Smooth muscle cell (in vitro differentiated cells): ENCODE measurements around the gene KDM2B. TPM values are rescaled to one million over a fixed set of nuclear protein-coding genes. Genes with fewer than 3 reads are reported as not detected.

Experiments used
- DNase-seq: peaks from one replicate; lab custom pipeline; 2025; ENCODE audit not compliant: unreplicated experiment; lab: John Stamatoyannopoulos, UW
- H2AFZ ChIP-seq: fragments of 200-600 bp; sonication (generic); 2 replicates; pipeline ENCODE4 v1.6.0; 2016; ENCODE audit warnings: antibody characterized with exemption, low read depth, mild to moderate bottlenecking
- H3F3A ChIP-seq: fragments of 200-600 bp; sonication (generic); 2 replicates; pipeline ENCODE4 v1.6.0; 2017; ENCODE audit warnings: antibody characterized with exemption, low read depth
- H3K27ac ChIP-seq: fragments of 200-600 bp; sonication (generic); 2 replicates; pipeline ENCODE4 v1.5.1; 2016; ENCODE audit warnings: low read depth, mild to moderate bottlenecking
- H3K27me3 ChIP-seq: fragments of 200-600 bp; sonication (generic); 2 replicates; pipeline ENCODE4 v1.6.1; 2016; ENCODE audit warnings: low read depth, mild to moderate bottlenecking
- H3K36me3 ChIP-seq: fragments of 200-600 bp; sonication (generic); 2 replicates; pipeline ENCODE4 v1.5.1; 2016; ENCODE audit warnings: low read depth
- H3K4me1 ChIP-seq: fragments of 200-600 bp; sonication (generic); 2 replicates; pipeline ENCODE4 v1.5.1; 2016; ENCODE audit warnings: low read depth
- H3K4me2 ChIP-seq: fragments of 200-600 bp; sonication (generic); 2 replicates; pipeline ENCODE4 v1.6.0; 2016; ENCODE audit warnings: mild to moderate bottlenecking
- H3K4me3 ChIP-seq: fragments of 200-600 bp; sonication (generic); 2 replicates; pipeline ENCODE4 v1.5.1; 2016; ENCODE audit warnings: mild to moderate bottlenecking
- H3K79me2 ChIP-seq: fragments of 200-600 bp; sonication (generic); 2 replicates; pipeline ENCODE4 v1.6.0; 2016; ENCODE audit warnings: low read depth, mild to moderate bottlenecking
- H3K9ac ChIP-seq: fragments of 200-600 bp; sonication (generic); 2 replicates; pipeline ENCODE4 v1.6.0; 2016; ENCODE audit warnings: low read depth
- H3K9me3 ChIP-seq: fragments of 200-600 bp; sonication (generic); replicated peaks from 2 replicates; pipeline ENCODE4 v1.5.1; 2016; ENCODE audit warnings: low read depth
- H4K20me1 ChIP-seq: fragments of 200-600 bp; sonication (generic); 2 replicates; pipeline ENCODE4 v1.6.0; 2016; ENCODE audit warnings: low read depth
- CTCF ChIP-seq: fragments of 200-600 bp; sonication (generic); IDR thresholded peaks from 2 replicates; pipeline ENCODE4 v1.5.1; 2017; ENCODE audit warnings: borderline replicate concordance, mild to moderate bottlenecking, antibody characterized with exemption; ENCODE audit not compliant: insufficient read depth, poor library complexity, severe bottlenecking
- WGBS: methylation state at CpG from one replicate; pipeline ENCODE4 v1.1.7; 2016; ENCODE audit warnings: low lambda C conversion rate; 5-methylcytosine and 5-hydroxymethylcytosine counted together
- polyA plus RNA-seq: library from polyadenylated mRNA; unstranded; fragments of >200 nt; fragmentation: Nextera tagmentation; extraction: Ambion mirVana; gene quantifications from 2 replicates; pipeline ENCODE4 v1.2.1, GENCODE V29; 2016
- total RNA-seq: library from RNA; depleted of rRNA; stranded (reverse); fragments of >200 nt; gene quantifications from 2 replicates; pipeline ENCODE4 v1.2.3, GENCODE V29; 2014

Gene KDM2B
- total and polyA plus RNA-seq, 2 experiments from 2014 or later, result 16.3 to 34.9 TPM

DNA sequence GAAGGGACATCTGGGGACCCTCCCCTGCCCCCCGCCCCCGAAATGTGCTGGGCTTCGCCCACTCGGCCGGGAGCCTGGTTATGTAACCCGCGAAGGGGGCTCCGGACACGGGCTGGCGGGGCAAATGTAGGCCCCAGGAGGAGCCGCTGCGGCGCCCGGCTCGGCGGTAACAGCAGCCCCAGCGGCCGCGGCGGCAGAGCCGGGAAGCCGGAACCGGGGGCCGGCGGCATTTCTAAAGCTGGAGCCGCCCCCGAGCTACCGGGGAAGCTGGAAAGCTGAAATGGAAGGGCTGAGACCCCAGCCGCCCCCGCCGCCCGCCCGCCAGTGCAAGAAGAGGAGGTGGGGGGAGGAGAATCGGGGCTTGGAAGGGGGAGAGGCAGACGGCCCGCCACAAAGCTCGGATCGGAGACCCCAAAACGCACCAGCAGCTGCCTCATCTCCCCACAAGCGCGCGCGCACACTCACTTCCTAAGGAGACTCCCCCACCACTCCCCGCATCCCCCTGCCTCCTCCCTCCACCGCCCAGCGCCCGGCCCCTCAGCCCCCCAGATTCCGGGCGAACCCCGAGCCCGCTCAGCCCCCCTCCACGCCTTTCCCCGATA, 1.5 kb downstream of the KDM2B start:
- no peak overlapping the region for H3K27ac ChIP-seq
- H3F3A ChIP-seq, result peaks cover 20% of the 10 kb centered on the region
- H3K36me3 ChIP-seq, result no peaks in the 10 kb centered on the region
- no peak for DNase-seq
- peaks cover 56% of the 10 kb centered on the region for H3K4me1 ChIP-seq
- TF ChIP-seq CTCF, result peak; percentile 2
- H2AFZ ChIP-seq, result peak overlapping the region; percentile 75
- H3K27me3 ChIP-seq, result no peaks in the 10 kb centered on the region
- no peaks in the 10 kb centered on the region for H4K20me1 ChIP-seq
- peak overlapping the region; percentile 78 for H3K4me3 ChIP-seq
- peak overlapping the region; percentile 47 for H3K9ac ChIP-seq
- H3K9me3 ChIP-seq, result no peaks in the 10 kb centered on the region
- H3K79me2 ChIP-seq, result no peaks in the 10 kb centered on the region
- H3K4me2 ChIP-seq, result peak overlapping the region; percentile 100
- 1% methylated on average over 31 of the region's 53 CpGs for WGBS

GRCh38 chr12:121578230-121579189, 2.3 kb downstream of the KDM2B start:
- H3F3A ChIP-seq, result peaks cover 20% of the 10 kb centered on the region
- H3K4me2 ChIP-seq, result peak overlapping the region; percentile 100
- H3K9me3 ChIP-seq, result no peaks in the 10 kb centered on the region
- peak overlapping the region; percentile 47 for H3K9ac ChIP-seq
- WGBS, result 3% methylated on average over 50 of the region's 77 CpGs
- peaks cover 56% of the 10 kb centered on the region for H3K4me1 ChIP-seq
- peak overlapping the region; percentile 78 for H3K4me3 ChIP-seq
- H2AFZ ChIP-seq, result peak overlapping the region; percentile 75
- peak; percentile 32 for DNase-seq
- no peaks in the 10 kb centered on the region for H3K27me3 ChIP-seq
- no peaks in the 10 kb centered on the region for H3K36me3 ChIP-seq
- peak; percentile 11 for TF ChIP-seq CTCF
- H3K27ac ChIP-seq, result peak overlapping the region; percentile 87
- no peaks in the 10 kb centered on the region for H4K20me1 ChIP-seq
- H3K79me2 ChIP-seq, result no peaks in the 10 kb centered on the region

GRCh38 chr12:121577443-121578180, 3.2 kb downstream of the KDM2B start:
- Histone ChIP-seq H3K27ac (peak overlapping the region; percentile 87), H3K4me2 (peak overlapping the region; percentile 100), H3F3A (peaks cover 16% of the 10 kb centered on the region), H4K20me1 (no peaks in the 10 kb centered on the region), H2AFZ (peak overlapping the region; percentile 75), H3K4me1 (peaks cover 51% of the 10 kb centered on the region), H3K9ac (peak overlapping the region; percentile 45), H3K36me3 (no peaks in the 10 kb centered on the region), H3K9me3 (no peaks in the 10 kb centered on the region), H3K79me2 (no peaks in the 10 kb centered on the region), H3K4me3 (peak overlapping the region; percentile 78), H3K27me3 (no peaks in the 10 kb centered on the region)
- DNase-seq, result no peak
- 37% methylated on average over 10 of the region's 10 CpGs for WGBS
- TF ChIP-seq CTCF, result no peak
